Cardiac fibroblast (primary cell): Measurements from ENCODE around the gene MAMDC4.
A peak's percentile ranks its signal among the peaks of the same experiment; 100 is the strongest.
"Not testable (repeated sequence)": the region's sequence is repeated elsewhere in the genome, so short reads cannot be mapped to it uniquely, and the experiment has no call there.

Experiments used
- DNase-seq, 2 donors: peaks; one replicate each; pipeline versions ENCODE4 v3.0.0 to v3.0.0-alpha.2; 2010; ENCODE audit warnings: low read depth in 2 of 2
- H3K4me3 ChIP-seq, 2 donors: replicated peaks in 1 of 2; 1 replicate in 1 of 2; 2 replicates in 1 of 2; pipeline ENCODE4 v1.5.1; 2011; ENCODE audit warnings: low read depth in 2 of 2, low read length in 2 of 2, mild to moderate bottlenecking in 2 of 2, moderate library complexity in 1 of 2
- TF ChIP-seq, protein P1 (sequence below): IDR thresholded peaks from one replicate; pipeline ENCODE4 v1.5.1; 2011; ENCODE audit warnings: low read depth, mild to moderate bottlenecking, low read length, inconsistent platforms

Gene MAMDC4

DNA sequence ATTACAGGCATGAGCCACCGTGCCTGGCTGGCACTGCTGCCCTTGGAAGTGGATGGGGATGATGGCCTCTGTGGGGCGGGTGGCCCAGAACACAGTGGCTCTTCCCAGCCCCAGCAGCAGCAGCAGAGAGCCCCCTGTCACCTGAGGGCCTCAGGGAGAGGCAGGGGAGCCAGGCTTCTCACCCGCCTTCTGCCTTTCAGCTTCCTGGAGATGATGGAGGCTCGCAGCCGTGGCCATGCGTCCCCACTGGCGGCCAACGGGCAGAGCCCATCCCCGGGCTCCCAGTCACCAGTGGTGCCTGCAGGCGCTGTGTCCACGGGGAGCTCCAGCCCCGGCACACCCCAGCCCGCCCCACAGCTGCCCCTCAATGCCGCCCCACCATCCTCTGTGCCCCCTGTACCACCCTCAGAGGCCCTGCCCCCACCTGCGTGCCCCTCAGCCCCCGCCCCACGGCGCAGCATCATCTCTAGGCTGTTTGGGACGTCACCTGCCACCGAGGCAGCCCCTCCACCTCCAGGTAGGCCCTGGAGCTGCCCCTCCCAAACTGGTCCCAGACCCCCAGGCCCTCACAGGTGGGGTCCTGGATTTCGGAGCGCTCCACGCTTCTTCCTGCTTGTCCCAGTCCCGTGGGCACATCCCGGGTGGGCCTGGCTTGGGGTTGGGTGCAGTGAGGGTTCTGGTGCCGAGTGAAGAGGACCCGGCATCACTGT, 14.8 kb upstream of the MAMDC4 start:
- TF ChIP-seq, protein P1, sequence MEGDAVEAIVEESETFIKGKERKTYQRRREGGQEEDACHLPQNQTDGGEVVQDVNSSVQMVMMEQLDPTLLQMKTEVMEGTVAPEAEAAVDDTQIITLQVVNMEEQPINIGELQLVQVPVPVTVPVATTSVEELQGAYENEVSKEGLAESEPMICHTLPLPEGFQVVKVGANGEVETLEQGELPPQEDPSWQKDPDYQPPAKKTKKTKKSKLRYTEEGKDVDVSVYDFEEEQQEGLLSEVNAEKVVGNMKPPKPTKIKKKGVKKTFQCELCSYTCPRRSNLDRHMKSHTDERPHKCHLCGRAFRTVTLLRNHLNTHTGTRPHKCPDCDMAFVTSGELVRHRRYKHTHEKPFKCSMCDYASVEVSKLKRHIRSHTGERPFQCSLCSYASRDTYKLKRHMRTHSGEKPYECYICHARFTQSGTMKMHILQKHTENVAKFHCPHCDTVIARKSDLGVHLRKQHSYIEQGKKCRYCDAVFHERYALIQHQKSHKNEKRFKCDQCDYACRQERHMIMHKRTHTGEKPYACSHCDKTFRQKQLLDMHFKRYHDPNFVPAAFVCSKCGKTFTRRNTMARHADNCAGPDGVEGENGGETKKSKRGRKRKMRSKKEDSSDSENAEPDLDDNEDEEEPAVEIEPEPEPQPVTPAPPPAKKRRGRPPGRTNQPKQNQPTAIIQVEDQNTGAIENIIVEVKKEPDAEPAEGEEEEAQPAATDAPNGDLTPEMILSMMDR: no peak
- no peak overlapping the region for H3K4me3 ChIP-seq
- no peak for DNase-seq

DNA sequence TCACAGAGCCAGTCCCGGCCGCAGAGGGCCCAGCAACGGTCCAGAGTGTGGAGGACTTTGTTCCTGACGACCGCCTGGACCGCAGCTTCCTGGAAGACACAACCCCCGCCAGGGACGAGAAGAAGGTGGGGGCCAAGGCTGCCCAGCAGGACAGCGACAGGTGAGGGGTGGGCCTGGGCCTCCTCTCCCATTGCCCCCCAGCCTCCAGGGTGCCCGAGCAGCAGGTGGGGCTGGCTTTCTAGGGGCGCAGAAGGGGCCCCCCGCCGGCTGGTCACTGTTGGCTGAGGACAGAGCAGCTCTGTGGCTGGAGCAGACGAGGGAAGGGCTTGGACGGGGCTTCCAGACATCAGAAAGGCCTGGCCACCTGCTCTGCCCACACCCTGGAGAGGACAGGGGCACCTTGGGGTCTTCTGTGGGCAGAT, 14.3 kb upstream of the MAMDC4 start:
- H3K4me3 ChIP-seq, DNase-seq: not testable (repeated sequence)

DNA sequence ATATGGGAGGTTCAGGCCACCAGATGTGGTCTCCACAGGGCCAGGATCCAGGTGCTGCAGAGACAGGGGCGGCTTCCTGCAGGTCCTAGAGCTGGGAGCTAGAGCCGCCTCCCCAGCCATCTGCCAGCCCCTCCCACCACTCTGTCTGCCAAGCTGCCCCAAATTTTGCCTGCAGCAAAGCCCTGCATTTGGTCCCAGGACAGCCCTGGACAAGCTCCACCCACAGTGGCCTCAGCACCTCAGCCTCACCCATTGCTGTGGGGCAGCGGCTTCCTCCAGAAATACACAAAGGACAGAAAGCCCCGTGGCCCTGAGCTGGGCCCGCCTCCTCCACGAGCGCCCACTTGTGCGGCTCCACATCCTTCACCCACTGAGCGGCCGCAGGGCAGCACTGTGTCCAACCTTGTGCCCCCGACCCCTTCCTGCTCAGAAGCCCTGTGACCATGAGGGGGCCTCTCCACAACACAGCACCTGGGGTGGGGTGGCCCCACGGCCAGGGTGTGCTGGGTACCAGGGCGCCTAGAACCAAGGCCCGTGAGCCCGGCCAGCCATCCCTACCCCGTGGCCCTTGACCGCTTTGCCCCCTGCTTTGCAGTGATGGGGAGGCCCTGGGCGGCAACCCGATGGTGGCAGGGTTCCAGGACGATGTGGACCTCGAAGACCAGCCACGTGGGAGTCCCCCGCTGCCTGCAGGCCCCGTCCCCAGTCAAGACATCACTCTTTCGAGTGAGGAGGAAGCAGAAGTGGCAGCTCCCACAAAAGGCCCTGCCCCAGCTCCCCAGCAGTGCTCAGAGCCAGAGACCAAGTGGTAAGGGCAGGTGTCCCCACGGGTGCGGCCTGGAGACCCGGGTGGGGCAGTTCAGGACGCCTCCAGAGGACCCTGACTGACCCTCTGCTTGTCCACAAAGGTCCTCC, 13.6 kb upstream of the MAMDC4 start:
- no peak overlapping the region for H3K4me3 ChIP-seq
- no peak for DNase-seq
- TF ChIP-seq, protein P1: no peak

DNA sequence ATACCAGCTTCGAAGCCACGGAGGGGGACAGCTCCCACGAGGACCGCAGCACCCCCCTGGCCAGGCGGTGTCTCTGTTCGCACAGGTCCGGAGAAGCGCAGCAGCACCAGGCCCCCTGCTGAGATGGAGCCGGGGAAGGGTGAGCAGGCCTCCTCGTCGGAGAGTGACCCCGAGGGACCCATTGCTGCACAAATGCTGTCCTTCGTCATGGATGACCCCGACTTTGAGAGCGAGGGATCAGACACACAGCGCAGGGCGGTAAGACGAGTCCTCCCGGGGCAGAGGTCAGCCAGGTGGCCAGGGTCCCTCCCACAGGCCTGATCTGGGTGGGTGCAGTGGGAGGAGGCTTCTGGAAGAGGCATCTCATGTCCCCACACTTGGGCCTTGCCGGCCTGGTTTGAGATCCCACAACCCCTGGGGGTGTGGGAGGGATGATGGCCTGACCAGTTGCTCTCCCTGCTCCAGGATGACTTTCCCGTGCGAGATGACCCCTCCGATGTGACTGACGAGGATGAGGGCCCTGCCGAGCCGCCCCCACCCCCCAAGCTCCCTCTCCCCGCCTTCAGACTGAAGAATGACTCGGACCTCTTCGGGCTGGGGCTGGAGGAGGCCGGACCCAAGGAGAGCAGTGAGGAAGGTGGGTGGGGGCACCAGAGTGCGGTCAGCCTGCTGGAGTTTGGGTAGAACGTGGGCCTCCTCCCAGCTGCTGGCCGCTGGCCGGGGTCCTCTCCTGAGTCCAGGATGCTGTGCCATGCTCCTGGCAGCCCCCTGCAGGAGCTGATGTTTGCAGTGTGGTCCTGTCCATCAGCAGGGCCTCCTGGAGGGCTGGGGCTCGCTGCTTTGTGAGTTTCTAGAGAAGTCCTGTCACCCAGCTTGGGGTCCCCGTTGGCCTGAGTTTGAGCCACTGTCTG, 12.7 kb upstream of the MAMDC4 start:
- no peak for DNase-seq
- TF ChIP-seq, protein P1: no peak
- no peak overlapping the region for H3K4me3 ChIP-seq

DNA sequence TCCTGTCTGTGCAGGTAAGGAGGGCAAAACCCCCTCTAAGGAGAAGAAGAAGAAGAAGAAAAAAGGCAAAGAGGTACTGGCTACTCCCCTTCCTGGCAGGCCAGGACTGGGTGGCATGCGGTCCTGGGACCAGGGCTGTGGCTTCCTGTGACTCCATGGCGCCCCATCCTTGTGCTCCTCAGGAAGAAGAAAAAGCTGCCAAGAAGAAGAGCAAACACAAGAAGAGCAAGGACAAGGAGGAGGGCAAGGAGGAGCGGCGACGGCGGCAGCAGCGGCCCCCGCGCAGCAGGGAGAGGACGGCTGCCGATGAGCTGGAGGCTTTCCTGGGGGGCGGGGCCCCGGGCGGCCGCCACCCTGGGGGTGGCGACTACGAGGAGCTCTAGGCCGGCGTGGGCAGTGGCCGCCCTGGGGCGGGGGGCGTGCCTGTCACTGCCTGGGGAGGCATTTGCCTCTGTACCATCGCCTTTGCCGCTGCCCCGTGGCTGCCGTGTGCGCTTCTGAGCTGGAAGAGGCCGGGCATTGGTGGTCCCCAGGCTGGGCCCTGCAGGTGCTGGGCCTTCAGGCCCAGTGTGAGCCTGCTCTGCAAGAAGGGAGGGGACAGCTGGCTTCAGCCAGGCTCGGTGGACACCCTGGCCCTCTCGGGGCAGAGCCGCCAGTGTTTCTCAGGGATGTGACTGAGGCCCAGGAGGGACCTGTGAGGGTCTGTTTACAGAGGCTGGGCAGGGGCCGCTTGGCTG, 11.8 kb upstream of the MAMDC4 start:
- DNase-seq: no peak
- no peak overlapping the region for H3K4me3 ChIP-seq
- TF ChIP-seq, protein P1: no peak

DNA sequence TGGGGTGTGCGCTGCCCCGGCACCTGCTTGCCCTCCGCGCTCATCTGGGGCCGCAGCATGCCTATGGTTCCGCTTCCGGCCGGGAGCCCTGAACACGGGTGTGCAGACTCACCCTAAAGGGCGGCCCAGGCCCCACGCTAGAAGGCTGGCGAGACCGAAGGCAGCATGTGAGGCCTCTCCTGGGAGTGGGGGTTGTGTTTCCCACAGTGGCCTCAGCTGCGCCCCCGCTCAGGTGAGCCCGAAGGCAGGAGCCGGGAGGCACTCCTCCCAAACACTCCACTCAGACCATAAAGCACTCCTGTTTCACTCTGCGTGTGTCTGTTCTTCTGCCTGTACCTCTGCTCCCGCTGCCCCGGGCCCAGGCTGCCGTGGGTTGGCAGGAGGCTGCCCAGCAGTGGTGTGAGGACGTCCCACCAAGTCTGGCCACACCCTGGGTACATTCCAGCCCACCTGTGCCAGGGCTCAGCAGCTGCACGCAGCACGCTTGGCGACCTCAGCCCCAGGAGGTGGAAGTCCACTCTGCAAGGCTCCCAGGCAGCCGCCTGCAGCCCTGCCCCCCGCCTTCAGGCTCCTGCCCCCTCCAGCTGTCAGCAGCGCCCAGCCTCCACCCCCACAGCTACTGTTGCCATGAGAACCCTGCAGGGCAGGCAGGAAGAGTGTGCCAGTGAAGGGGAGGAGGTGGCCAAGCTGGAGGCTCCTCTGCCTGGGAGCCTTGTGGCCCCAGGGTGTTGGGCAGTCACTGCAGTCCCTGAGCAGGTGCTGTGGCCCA, 11.1 kb upstream of the MAMDC4 start:
- no peak overlapping the region for H3K4me3 ChIP-seq
- peak; percentile 44 to 76 for DNase-seq
- TF ChIP-seq, protein P1: no peak

DNA sequence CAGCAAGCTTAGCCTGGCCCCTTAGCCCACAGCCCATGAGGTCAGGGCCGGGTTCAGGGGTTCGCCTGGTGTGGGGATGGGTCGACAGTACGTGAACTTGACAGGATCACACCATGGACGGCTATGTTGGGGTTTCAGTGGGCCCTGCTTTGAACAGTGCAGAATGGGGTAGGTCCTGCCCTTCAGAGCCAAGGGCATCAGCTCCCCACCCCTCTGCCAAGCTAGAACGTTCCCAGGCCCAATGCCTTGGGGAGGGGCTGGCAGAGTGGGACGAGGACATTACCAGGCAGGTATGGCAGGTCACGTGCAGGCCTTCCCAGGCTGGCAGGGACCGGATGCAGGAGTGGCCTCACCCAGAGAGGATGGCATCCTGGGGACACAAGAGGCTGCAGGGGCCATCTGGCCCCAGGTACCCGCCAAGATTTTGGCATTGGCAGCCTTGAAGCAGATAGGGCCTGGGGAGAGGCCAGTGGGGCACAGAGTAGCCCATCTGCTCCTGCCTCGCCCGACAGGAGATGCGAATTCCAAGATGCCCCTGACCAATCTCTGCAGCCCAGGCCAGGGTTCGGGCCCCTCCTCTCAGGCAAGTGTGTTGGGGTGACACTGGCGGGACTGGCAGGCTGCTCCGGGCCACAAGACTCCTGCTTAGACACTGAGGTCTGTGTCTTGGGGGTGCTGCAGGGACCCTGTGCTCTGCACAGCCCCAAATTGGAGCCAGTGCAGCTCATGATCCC, 10.3 kb upstream of the MAMDC4 start:
- peak overlapping the region in 1 of 2 donors; percentile 58 for H3K4me3 ChIP-seq
- not testable (repeated sequence) for DNase-seq
